Stimulated activated CD4-positive, alpha-beta T cell treated with anti-CD3 and anti-CD28 coated beads, Interleukin-12 subunit alpha, Interleukin-12 subunit beta, amount 100 ng/mL, for 24 hours (primary cell): ENCODE results near the gene RRH.
"Not testable (repeated sequence)": the region's sequence is repeated elsewhere in the genome, so short reads cannot be mapped to it uniquely, and the experiment has no call there.

Experiments
- DNase-seq, 2 experiments: peaks; one replicate each; pipeline ENCODE4 v3.0.0-alpha.2; 2020; ENCODE audit warnings: low read depth in 2 of 2

Gene RRH, protein sequence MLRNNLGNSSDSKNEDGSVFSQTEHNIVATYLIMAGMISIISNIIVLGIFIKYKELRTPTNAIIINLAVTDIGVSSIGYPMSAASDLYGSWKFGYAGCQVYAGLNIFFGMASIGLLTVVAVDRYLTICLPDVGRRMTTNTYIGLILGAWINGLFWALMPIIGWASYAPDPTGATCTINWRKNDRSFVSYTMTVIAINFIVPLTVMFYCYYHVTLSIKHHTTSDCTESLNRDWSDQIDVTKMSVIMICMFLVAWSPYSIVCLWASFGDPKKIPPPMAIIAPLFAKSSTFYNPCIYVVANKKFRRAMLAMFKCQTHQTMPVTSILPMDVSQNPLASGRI

DNA sequence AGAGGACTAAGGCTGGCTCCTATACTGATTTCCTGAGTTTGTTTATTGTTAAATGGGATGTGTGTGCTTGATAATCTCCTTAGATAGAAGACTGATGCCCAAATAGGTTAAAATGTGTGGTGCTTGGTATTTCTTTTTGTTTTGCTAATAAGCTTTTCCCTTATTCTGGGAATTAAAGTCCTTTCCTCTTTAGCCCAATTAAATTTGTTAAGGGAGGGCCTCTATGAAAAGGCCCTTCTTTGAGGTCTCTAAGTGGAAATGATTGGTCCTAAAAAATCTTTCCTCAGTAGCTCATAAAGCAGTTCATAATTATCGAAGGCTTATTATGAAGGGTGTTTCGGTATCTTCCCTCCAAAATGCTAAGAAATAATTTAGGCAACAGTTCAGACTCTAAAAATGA, at the start of gene RRH:
Gene RRH (plus strand): TSS at position 301 of the 400 bp plus-strand sequence. CDS start 56 bp downstream, at position 357.
- no peak for DNase-seq

- DNase-seq: not testable (repeated sequence)
Measured at GRCh38 chr4:109782092-109782491, 45.7 kb upstream of the RRH start.

GRCh38 chr4:109786846-109787245, 40.9 kb upstream of the RRH start:
- no peak for DNase-seq

DNA sequence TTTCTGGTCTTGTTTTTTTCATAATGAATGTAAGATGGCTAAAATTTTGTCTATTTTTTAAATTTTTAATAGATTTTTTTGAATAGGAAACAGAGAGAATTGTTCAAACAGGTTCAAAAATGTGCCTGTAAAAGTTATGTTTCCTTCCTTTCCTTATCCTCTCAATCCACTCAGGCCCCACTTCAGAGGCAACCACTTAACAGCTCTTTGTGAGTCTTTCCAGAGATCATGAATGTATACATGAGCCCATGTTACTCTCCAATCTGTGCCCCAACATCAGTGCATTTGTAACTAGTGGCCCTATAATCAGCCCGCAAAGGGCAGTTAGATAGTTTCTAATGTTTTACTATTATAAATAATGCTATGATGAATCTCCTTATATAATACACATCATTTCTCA, 40.0 kb upstream of the RRH start:
- DNase-seq: no peak

- no peak for DNase-seq
Measured at GRCh38 chr4:109795059-109795458, 32.7 kb upstream of the RRH start.

DNA sequence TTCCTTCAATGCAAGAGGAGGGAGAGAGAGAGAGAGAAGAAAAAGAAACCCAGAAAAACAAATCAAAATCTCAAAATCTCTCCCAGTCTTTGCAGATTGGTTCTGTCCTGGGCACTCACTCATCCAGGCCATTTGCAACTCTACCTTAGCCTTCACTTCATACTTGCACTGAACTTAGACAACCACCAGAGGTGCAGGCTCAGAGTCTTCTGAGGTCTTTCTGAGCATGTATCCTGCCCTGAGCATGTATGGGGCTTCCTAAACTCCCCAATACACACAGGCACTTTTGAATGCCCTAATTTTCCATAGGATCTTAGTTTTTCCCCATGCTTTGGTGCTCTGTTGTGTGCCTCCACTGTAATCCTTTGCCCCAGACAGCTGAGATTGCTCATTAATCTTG, 28.9 kb upstream of the RRH start:
- no peak for DNase-seq

- DNase-seq: no peak
Measured at GRCh38 chr4:109801099-109801789, 26.5 kb upstream of the RRH start.

- DNase-seq: no peak
Measured at GRCh38 chr4:109801895-109802319, 25.9 kb upstream of the RRH start, which contains the start of gene CFI. TSS of gene CFI (minus strand) at chr4:109801999. CDS start at chr4:109801971, 28 bp downstream.

GRCh38 chr4:109803924-109804571, 23.7 kb upstream of the RRH start:
- DNase-seq: no peak

GRCh38 chr4:109809655-109810054, 18.1 kb upstream of the RRH start:
- no peak for DNase-seq

DNA sequence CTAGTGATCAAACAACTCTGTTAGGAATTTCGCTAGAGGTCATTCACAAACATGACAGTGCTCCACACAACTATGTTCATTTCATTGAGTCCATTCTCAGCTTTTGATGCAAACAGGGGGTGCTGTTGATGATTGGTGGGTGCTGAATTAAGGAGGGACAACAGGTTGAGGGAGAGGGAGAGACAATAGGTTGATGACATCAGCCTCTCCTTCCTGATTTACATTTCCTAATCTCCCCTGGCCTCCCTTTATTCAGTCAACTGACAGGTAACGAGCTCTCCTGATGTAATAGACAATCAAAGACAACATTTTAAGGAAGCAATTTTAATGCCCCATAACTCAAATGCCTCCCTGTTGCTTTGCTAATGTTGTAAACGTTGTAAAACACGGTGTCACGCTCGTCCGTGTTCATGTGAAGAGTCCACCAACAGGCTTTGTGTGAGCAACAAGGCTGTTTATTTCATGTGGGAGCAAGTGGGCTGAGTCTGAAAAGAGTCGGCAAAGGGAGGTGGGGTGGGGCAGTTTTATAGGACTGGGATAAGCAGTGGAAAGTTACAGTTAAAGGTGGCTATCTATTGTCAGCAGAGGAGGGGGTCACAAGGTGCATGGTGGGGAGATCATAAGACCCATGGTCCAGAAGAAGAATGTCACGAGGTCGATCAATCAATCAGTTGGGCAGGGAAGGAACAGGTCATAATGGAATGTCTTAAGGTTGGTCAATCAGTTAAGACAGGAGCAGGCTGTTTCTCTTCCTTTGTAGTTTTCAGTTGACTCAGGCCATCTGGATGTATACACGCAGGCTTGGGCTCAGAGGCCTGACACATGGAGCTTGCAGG, 17.0 kb upstream of the RRH start:
- no peak for DNase-seq

GRCh38 chr4:109811707-109812106, 16.1 kb upstream of the RRH start:
- no peak for DNase-seq

DNA sequence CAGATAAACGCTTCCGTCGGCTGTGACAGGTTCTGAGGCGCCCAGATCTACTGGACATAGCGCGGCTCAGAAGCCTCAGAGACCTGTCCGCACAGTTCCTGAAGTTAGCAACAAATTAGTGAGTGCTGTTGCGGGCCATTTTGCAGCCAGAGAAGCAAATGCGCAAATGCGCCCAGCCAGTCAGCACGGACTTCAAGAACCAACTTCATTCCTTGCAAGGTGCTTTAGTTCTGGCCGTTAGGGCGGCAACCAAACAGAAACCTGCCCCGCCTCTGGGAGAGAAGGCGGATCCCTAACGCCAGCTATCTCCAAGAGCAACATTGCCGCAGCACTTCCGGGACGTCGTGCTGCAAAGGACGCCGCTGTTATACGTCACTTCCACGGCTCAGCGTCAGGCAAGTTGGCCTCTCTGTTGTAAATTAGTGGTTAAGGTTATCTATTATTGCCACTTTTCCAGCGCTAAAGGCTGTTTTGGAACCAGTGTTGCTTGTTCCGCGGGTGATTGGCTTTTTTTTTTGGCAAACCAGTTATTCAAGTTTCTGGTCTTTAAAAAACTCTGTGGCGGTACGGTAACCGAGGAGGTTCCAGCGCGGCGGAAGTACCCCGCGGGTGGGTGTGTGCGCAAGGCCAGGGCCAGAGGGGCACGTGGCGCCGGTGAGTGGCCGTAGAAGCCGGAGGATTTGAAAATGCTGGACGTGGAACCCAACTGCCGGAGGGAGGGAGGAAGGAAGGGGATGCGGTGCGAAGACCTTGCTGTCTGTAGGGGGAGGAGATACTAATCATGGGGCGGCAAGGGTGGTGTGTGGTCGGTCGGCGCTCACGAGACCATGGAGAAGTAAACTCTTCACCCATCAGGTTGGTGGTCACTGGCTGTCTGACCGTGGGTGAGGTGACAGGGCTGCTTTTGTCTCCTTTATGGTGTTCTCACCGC, 12.4 kb upstream of the RRH start, which contains the start of gene GAR1:
Gene GAR1 (plus strand): TSS at position 612 of the 931 bp plus-strand sequence. CDS start 403 bp downstream, outside the sequence.
- peak; percentile 74 to 85 for DNase-seq

DNA sequence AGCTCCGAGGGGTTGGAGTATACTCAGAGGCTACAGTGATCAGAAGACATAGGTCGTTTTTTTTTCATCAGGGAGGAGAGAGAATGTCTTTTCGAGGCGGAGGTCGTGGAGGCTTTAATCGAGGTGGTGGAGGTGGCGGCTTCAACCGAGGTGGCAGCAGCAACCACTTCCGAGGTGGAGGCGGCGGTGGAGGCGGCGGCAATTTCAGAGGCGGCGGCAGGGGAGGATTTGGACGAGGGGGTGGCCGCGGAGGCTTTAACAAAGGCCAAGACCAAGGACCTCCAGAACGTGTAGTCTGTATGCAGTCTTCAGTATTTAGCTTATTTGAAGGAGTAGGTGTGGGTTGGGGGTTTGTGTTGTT, 11.7 kb upstream of the RRH start:
- DNase-seq: peak; percentile 17 to 28

DNA sequence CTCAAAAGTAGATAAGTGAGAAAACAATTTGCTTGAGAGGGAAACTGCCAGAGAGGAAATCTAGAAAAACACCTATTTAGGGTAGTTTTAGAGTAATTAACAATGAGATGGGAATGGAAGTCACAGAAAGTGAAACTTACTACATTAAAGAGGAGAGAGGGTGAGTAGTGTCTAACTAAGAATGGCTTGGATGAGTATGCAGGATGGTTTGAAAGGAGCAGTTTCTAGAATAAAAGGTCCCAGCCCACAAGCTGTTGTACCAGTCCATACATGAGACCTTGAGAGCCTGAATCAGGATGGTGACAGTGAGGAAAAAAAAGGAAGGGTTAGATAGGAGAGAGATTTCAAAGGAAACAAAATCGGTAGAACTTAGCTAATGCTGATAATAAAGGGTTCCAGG, 10.9 kb upstream of the RRH start:
- no peak for DNase-seq

- no peak for DNase-seq
Measured at GRCh38 chr4:109818268-109818667, 9.5 kb upstream of the RRH start.

GRCh38 chr4:109820563-109820962, 7.2 kb upstream of the RRH start:
- no peak for DNase-seq

GRCh38 chr4:109821185-109821584, 6.6 kb upstream of the RRH start:
- no peak for DNase-seq

DNA sequence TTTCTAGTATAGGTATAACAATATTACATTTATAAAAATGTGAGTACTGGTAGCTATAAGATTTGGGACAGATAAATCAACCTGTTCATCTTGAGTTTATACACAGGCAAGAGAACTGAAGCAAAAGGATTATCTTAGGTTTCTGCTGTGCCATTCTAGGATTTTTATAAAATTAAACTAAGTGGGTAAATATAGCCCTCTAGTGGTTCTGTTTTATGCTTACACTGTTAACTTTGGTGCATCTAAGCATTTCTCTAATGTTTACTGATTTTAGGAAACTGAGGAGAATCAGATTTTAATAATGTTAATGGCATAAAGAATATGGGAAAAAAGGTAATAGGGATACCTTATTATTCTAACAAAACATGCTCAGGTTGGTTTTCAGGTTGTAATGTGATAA, 1.1 kb upstream of the RRH start:
- DNase-seq: no peak

GRCh38 chr4:109833756-109834155, 6.0 kb downstream of the RRH start:
- no peak for DNase-seq

GRCh38 chr4:109836985-109837384, 9.2 kb downstream of the RRH start:
- no peak for DNase-seq
